Measurements from ENCODE around the gene MRPL34.

DNA sequence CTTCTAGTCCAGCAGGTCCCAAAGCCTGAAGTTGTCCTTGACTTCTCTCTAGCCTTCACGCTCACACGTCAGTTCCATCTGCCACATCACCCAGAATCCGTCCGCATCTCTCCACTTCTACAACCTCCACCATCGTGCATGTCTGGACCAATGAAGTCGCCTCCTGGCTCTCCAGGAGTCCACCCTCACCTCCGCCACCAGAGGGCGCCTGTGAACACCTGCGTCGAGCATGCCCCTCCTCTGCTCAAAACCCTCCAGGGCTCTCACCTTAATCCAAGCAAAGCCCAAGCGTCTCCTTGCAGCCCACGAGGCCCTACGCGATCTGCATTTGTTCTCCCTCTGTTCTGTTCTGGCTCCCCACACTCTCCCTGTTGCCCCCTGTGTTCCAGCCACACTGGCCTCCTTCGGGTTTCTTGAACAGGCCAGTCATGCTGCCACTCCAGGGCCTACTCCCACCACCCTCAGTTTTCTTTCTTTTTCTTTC lies 44.8 kb upstream of the MRPL34 start:
- TF ChIP-seq, protein P1, sequence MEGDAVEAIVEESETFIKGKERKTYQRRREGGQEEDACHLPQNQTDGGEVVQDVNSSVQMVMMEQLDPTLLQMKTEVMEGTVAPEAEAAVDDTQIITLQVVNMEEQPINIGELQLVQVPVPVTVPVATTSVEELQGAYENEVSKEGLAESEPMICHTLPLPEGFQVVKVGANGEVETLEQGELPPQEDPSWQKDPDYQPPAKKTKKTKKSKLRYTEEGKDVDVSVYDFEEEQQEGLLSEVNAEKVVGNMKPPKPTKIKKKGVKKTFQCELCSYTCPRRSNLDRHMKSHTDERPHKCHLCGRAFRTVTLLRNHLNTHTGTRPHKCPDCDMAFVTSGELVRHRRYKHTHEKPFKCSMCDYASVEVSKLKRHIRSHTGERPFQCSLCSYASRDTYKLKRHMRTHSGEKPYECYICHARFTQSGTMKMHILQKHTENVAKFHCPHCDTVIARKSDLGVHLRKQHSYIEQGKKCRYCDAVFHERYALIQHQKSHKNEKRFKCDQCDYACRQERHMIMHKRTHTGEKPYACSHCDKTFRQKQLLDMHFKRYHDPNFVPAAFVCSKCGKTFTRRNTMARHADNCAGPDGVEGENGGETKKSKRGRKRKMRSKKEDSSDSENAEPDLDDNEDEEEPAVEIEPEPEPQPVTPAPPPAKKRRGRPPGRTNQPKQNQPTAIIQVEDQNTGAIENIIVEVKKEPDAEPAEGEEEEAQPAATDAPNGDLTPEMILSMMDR (IDR thresholded peaks at IDR 0.05) = peak; percentile 90
- TF ChIP-seq EZH2 (IDR thresholded peaks at IDR 0.05) = no peak

All from neural progenitor cell (in vitro differentiated cells).